ENCODE measurements around the gene ZCCHC10. TPM values are rescaled to one million over a fixed set of nuclear protein-coding genes. Genes with fewer than 3 reads are reported as not detected.
A peak's percentile ranks its signal among the peaks of the same experiment; 100 is the strongest.

The ZCCHC10 gene
- total RNA-seq, 1 donor from 2014 or later, result 23.1 TPM

GRCh38 chr5:133065471-133065870 is 39.1 kb upstream of the ZCCHC10 start:
- DNase-seq (ENCODE audit: low spot score, unreplicated experiment), result no peak
- no peak for TF ChIP-seq CTCF (IDR thresholded peaks at IDR 0.05; ENCODE audit: unreplicated experiment)
- Mint-ChIP-seq H3K27ac (no peak overlapping the region), H3K27me3 (no peaks in the 10 kb centered on the region), H3K9me3 (ENCODE audit: low read depth) (no peaks in the 10 kb centered on the region), H3K36me3 (ENCODE audit: insufficient read depth) (peaks cover 19% of the 10 kb centered on the region), H3K4me3 (ENCODE audit: low read depth) (no peak overlapping the region), H3K4me1 (ENCODE audit: low read depth) (peaks cover 4% of the 10 kb centered on the region)

GRCh38 chr5:133063965-133064364 is 37.6 kb upstream of the ZCCHC10 start:
- no peak for TF ChIP-seq CTCF (IDR thresholded peaks at IDR 0.05; ENCODE audit: unreplicated experiment)
- no peaks in the 10 kb centered on the region for H3K27me3 Mint-ChIP-seq
- no peak overlapping the region for H3K4me3 Mint-ChIP-seq (ENCODE audit: low read depth)
- H3K9me3 Mint-ChIP-seq (ENCODE audit: low read depth), result no peaks in the 10 kb centered on the region
- no peak overlapping the region for H3K27ac Mint-ChIP-seq
- peaks cover 13% of the 10 kb centered on the region for H3K36me3 Mint-ChIP-seq (ENCODE audit: insufficient read depth)
- DNase-seq (ENCODE audit: low spot score, unreplicated experiment), result no peak
- peaks cover 4% of the 10 kb centered on the region for H3K4me1 Mint-ChIP-seq (ENCODE audit: low read depth)

- H3K4me3 Mint-ChIP-seq (ENCODE audit: low read depth), result no peak overlapping the region
- no peaks in the 10 kb centered on the region for H3K9me3 Mint-ChIP-seq (ENCODE audit: low read depth)
- no peak for DNase-seq (ENCODE audit: low spot score, unreplicated experiment)
- H3K27ac Mint-ChIP-seq, result no peak overlapping the region
- no peak for TF ChIP-seq CTCF (IDR thresholded peaks at IDR 0.05; ENCODE audit: unreplicated experiment)
- H3K36me3 Mint-ChIP-seq (ENCODE audit: insufficient read depth), result peaks cover 2% of the 10 kb centered on the region
- peaks cover 7% of the 10 kb centered on the region for H3K4me1 Mint-ChIP-seq (ENCODE audit: low read depth)
- no peaks in the 10 kb centered on the region for H3K27me3 Mint-ChIP-seq
Measured at GRCh38 chr5:133062276-133062675, 35.9 kb upstream of the ZCCHC10 start.

- Mint-ChIP-seq H3K4me3 (ENCODE audit: low read depth) (no peak overlapping the region), H3K27ac (peak overlapping the region; percentile 26)
Measured at GRCh38 chr5:133059621-133060020, 33.3 kb upstream of the ZCCHC10 start.

GRCh38 chr5:133056891-133057290 is 30.5 kb upstream of the ZCCHC10 start:
- no peak for DNase-seq (ENCODE audit: low spot score, unreplicated experiment)
- no peak overlapping the region for H3K4me3 Mint-ChIP-seq (ENCODE audit: low read depth)
- H3K36me3 Mint-ChIP-seq (ENCODE audit: insufficient read depth), result peaks cover 2% of the 10 kb centered on the region
- H3K27ac Mint-ChIP-seq, result peak overlapping the region; percentile 67
- no peaks in the 10 kb centered on the region for H3K9me3 Mint-ChIP-seq (ENCODE audit: low read depth)
- H3K4me1 Mint-ChIP-seq (ENCODE audit: low read depth), result peaks cover 18% of the 10 kb centered on the region
- TF ChIP-seq CTCF (IDR thresholded peaks at IDR 0.05; ENCODE audit: unreplicated experiment), result no peak
- H3K27me3 Mint-ChIP-seq, result no peaks in the 10 kb centered on the region

More at GRCh38 chr5:133059621-133060020, 33.3 kb upstream of the ZCCHC10 start:
- Mint-ChIP-seq H3K4me1 (ENCODE audit: low read depth) (peaks cover 17% of the 10 kb centered on the region), H3K9me3 (ENCODE audit: low read depth) (no peaks in the 10 kb centered on the region), H3K36me3 (ENCODE audit: insufficient read depth) (peaks cover 2% of the 10 kb centered on the region), H3K27me3 (no peaks in the 10 kb centered on the region)
- DNase-seq (ENCODE audit: low spot score, unreplicated experiment), result no peak
- TF ChIP-seq CTCF (IDR thresholded peaks at IDR 0.05; ENCODE audit: unreplicated experiment), result no peak
